Activated T-helper 17 cell treated with anti-CD3 and anti-CD28 coated beads, Interleukin-2, amount 50 U/mL, for 72 hours (primary cell): Measurements from ENCODE around the gene SDK2. TPM values are rescaled to one million over a fixed set of nuclear protein-coding genes. Genes with fewer than 3 reads are reported as not detected.

ENCODE experiments used
- ATAC-seq: fragments of 150-1000 bp; cut with Tn5 transposase; replicated peaks from 2 replicates; pipeline ENCODE4 v1.10.0; 2021; ENCODE audit warnings: mild to moderate bottlenecking, moderate library complexity
- H3K27ac Mint-ChIP-seq: one replicate; pipeline ENCODE4 v1.8.0; 2022; ENCODE audit warnings: mixed read lengths
- H3K27me3 Mint-ChIP-seq: one replicate; pipeline ENCODE4 v1.8.0; 2022; ENCODE audit warnings: mixed read lengths
- H3K36me3 Mint-ChIP-seq: one replicate; pipeline ENCODE4 v1.8.0; 2022; ENCODE audit warnings: low read depth, mild to moderate bottlenecking, mixed read lengths
- H3K4me1 Mint-ChIP-seq: one replicate; pipeline ENCODE4 v1.8.0; 2022; ENCODE audit warnings: mixed read lengths
- H3K4me3 Mint-ChIP-seq: one replicate; pipeline ENCODE4 v1.8.0; 2022; ENCODE audit warnings: mild to moderate bottlenecking, mixed read lengths
- H3K9me3 Mint-ChIP-seq: one replicate; pipeline ENCODE4 v1.8.0; 2022; ENCODE audit warnings: mixed read lengths
- total RNA-seq, 2 donors: library from RNA; stranded (reverse); gene quantifications; one replicate each; pipeline ENCODE4 v1.2.3, GENCODE V29; 2022

Gene SDK2, protein sequence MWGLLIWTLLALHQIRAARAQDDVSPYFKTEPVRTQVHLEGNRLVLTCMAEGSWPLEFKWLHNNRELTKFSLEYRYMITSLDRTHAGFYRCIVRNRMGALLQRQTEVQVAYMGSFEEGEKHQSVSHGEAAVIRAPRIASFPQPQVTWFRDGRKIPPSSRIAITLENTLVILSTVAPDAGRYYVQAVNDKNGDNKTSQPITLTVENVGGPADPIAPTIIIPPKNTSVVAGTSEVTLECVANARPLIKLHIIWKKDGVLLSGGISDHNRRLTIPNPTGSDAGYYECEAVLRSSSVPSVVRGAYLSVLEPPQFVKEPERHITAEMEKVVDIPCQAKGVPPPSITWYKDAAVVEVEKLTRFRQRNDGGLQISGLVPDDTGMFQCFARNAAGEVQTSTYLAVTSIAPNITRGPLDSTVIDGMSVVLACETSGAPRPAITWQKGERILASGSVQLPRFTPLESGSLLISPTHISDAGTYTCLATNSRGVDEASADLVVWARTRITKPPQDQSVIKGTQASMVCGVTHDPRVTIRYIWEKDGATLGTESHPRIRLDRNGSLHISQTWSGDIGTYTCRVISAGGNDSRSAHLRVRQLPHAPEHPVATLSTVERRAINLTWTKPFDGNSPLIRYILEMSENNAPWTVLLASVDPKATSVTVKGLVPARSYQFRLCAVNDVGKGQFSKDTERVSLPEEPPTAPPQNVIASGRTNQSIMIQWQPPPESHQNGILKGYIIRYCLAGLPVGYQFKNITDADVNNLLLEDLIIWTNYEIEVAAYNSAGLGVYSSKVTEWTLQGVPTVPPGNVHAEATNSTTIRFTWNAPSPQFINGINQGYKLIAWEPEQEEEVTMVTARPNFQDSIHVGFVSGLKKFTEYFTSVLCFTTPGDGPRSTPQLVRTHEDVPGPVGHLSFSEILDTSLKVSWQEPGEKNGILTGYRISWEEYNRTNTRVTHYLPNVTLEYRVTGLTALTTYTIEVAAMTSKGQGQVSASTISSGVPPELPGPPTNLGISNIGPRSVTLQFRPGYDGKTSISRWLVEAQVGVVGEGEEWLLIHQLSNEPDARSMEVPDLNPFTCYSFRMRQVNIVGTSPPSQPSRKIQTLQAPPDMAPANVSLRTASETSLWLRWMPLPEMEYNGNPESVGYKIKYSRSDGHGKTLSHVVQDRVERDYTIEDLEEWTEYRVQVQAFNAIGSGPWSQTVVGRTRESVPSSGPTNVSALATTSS (N-terminal part only)
- total RNA-seq = under 1 TPM; 0.19 to 0.26 TPM

DNA sequence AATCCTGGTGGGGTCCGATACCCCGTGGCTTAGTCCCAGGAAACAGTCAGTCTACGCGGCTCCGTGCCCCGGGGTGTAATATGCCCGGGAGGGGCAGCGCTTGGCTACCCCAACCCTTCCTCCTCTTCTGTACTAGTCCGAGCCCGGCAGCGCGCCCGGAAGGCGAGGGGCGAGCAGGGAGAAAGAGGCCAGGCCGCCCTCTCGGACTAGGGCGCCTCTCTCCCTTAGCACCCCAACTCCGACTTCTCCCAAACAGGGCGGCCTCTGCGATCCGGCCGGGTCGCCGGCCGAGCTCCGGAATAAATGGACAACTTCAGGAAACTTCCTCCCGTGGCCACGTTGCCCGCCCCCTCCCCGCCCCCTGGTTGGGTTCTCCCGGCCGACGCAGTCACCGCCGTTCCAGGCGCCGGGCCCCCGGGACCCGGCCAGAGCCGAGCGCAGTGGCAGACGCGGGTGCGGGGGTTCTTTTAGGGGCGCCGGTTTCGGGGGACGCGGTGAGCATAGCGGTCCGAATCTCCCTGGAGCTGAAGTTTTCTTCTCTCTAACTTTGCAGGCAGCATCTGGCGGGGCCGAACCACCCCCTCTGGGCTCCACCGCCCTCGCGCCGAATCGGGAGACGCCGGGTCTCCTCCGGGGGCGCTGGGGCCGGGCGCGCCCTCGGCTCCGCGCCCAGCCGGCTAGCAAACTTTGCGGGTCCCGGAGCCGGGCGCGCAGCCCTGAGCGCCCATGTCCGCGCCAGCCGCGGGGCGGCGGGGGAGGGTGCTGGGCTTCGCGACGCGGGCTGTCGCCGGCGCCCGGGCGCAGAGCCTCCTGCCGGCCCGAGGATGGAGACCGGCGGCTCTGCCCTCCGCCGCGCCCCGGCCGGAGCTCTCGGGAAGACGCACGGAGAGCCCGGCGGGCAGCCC is at the start of gene SDK2:
SDK2 (minus strand) TSS at position 301 of the 905 bp plus-strand sequence. CDS start 357 bp downstream, outside the sequence.
- Mint-ChIP-seq H3K4me1 (no peaks in the 10 kb centered on the region), H3K27me3 (peaks cover 27% of the 10 kb centered on the region), H3K27ac (no peak within 1 kb of the TSS), H3K36me3 (no peaks in the 10 kb centered on the region), H3K9me3 (no peaks in the 10 kb centered on the region), H3K4me3 (peak within 1 kb of the TSS; percentile 70)
- peak; percentile 24 for ATAC-seq

DNA sequence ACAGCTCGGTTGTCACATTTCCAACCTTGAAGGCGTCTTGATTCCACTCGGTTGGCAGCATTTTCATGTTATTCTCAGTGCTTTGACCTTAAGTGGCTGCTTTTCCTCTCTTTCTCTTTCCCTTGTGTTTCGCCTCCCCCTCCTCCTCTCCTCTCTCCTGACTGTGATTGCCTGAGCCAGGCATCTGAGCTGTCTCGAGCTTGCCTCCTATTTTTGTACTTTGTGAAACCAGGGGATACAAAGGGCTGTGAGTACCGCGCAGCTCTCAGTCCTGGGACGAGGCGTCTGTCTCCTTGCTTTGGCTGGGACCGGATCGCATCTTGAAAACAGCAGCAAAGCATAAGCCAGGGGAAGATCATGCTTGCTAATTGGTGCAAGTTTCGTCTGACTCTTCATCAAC is 48.8 kb upstream of the SDK2 start:
- Mint-ChIP-seq H3K27ac (no peak overlapping the region), H3K9me3 (no peaks in the 10 kb centered on the region), H3K27me3 (no peaks in the 10 kb centered on the region), H3K4me3 (no peak overlapping the region), H3K4me1 (no peaks in the 10 kb centered on the region), H3K36me3 (no peaks in the 10 kb centered on the region)
- ATAC-seq = no peak

DNA sequence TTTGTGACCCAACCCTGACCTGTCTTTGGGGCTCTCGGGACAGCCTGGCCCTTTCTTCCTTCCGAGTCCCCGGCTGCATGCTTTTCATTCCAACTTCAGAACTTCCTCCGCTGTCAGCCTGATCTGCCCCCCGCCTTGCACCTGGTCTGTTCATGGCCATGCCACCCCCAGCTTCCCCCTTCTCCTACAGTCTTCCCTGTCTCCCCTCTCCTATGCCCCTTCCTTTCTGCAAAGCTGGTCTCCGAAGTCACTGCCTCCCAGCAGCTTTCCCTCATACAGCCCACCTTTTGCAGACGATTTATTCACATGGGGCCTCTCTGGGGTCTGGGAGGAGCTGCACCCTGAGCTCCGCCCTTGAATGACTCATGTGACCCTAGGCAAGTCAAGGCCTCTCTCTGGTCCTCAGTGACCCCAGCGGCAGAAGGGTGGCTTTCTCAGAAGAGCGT is 47.1 kb upstream of the SDK2 start:
- no peak overlapping the region for H3K4me3 Mint-ChIP-seq
- H3K27ac Mint-ChIP-seq = no peak overlapping the region
- no peaks in the 10 kb centered on the region for H3K36me3 Mint-ChIP-seq
- no peaks in the 10 kb centered on the region for H3K9me3 Mint-ChIP-seq
- no peaks in the 10 kb centered on the region for H3K27me3 Mint-ChIP-seq
- no peak for ATAC-seq
- no peaks in the 10 kb centered on the region for H3K4me1 Mint-ChIP-seq

DNA sequence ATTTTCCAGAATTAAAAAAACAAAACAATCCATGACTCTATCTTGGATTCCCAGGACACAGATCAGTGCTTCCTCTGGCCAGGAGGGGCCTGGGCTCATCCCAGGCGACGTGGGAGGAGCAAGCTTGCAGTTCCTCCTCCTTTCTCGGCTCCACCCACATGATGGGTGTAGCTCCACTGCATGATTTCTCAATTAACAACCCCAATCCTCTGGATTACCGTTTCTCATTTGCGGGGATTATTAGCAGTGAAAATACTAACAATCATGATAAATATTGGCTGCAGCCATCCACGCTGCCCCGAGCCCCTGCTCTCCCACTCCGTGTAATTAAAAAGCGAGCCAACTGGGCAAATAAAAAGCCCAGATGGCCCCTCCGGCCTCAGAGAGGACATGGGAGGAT is 46.4 kb upstream of the SDK2 start:
- no peak overlapping the region for H3K4me3 Mint-ChIP-seq
- no peaks in the 10 kb centered on the region for H3K4me1 Mint-ChIP-seq
- H3K36me3 Mint-ChIP-seq = no peaks in the 10 kb centered on the region
- no peak overlapping the region for H3K27ac Mint-ChIP-seq
- no peaks in the 10 kb centered on the region for H3K27me3 Mint-ChIP-seq
- no peak for ATAC-seq
- H3K9me3 Mint-ChIP-seq = no peaks in the 10 kb centered on the region

DNA sequence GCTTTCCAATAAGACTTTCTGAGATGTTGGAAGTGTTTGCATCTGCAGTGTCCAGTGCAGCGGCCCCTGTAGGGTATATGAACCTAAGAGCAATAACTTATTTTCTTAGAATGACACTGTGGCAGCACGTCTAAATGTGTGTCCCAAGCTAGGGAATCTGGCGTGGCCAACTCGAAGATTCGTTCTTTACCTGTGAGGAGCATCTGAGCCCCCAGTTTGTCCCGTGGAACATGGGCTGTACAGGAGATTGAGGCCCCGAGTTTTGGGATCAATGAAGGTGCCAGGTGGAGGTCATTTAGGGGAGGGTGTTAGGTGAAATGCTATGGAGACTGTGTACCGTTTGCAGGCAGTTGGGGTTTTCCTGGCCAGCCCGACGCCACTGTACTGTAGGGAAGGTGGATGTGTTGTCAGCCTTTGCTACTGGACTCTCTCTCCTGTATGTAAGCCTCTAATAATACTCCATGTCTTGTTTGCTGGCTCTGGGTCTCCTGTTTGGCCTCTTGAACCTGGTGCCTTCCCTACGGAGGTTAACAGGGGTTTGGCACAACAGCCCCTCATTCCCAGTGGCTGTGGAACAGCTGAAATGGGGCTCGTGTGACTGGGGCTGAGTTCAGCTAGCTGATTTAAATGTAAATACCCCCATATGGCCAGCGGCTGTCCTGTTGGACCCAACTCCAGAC is 45.5 kb upstream of the SDK2 start:
- peaks cover 4% of the 10 kb centered on the region for H3K9me3 Mint-ChIP-seq
- ATAC-seq = no peak
- H3K36me3 Mint-ChIP-seq = no peaks in the 10 kb centered on the region
- no peak overlapping the region for H3K4me3 Mint-ChIP-seq
- H3K27me3 Mint-ChIP-seq = no peaks in the 10 kb centered on the region
- no peaks in the 10 kb centered on the region for H3K4me1 Mint-ChIP-seq
- no peak overlapping the region for H3K27ac Mint-ChIP-seq

DNA sequence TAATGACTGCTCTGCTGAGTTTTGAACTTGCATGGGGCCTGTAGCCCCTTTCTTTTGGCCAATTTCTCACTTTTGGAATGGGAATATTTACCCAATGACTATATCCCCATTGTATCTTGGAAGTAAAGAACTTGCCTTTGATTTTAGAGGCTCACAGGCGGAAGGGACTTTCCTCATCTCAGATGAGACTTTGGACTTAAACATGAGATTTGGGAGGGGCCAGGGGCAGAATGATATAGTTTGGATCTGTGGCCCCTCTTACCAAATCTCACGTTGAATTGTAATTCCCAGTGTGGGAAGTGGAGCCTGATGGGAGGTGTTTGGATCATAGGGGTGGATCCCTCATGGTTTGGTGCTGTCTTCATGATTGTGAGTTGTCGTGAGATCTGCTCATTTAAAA is 42.7 kb upstream of the SDK2 start:
- Mint-ChIP-seq H3K4me1 (no peaks in the 10 kb centered on the region), H3K4me3 (no peak overlapping the region), H3K27ac (no peak overlapping the region), H3K27me3 (no peaks in the 10 kb centered on the region), H3K9me3 (peaks cover 7% of the 10 kb centered on the region), H3K36me3 (no peaks in the 10 kb centered on the region)
- ATAC-seq = no peak

DNA sequence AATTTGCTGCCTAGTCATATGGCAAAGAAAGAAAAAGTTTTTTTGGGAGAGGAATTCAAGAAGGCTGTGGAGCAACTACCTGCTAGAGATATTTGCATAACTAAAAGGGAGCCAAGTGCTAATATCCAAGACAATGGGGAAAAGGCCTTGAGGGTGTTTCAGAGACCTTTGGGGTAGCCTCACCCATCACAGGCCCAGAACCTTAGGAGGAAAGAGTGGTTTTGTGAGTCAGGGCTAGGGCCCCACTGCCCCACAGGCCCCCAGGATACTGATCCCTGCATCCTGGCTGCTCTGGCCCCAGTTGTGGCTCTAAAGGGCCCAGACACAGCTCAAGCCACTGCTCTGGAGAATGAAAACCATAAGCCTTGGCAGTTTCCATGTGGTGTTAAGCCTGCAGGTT is 41.9 kb upstream of the SDK2 start:
- no peaks in the 10 kb centered on the region for H3K27me3 Mint-ChIP-seq
- no peak overlapping the region for H3K27ac Mint-ChIP-seq
- no peaks in the 10 kb centered on the region for H3K36me3 Mint-ChIP-seq
- no peak overlapping the region for H3K4me3 Mint-ChIP-seq
- ATAC-seq = no peak
- H3K4me1 Mint-ChIP-seq = no peaks in the 10 kb centered on the region
- H3K9me3 Mint-ChIP-seq = peaks cover 13% of the 10 kb centered on the region

DNA sequence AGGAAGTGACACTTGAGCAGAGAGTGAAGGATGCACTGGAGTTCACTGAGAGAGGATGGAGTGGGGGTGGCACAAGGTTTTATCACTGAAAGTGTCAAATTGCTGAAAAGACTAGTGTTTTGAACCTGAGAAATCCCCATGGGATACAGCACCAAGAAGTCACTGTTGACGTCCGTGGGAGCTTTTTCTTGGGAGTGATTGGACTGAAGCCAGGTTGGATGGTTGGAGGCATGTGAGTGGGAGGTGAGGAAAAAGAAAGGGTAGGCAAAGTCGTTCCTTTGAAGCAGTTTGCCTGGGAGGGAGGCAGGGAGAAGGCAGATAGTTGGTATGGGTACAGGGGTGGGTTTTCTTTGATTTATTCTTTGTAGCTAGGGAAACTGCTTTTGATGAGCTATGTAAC is 39.9 kb upstream of the SDK2 start:
- peaks cover 15% of the 10 kb centered on the region for H3K9me3 Mint-ChIP-seq

DNA sequence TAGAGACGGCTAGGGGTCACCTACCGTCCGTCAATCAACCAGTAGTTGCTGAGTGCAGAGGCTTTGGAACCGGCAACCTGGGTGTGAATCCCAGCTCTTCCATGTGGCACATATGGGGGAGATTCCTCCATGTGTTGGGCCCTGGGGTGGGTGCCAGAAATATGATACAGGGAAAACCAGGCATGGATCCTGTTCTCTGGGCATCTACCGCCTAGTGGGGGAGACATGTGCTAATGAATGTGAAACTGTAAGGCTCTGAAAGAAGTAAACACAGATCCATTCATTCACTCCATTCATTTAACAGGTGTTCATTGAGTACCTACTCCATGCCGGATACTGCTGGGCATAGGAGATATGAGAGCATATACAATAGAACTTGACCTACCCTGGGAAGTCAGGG is 39.5 kb upstream of the SDK2 start:
- H3K4me3 Mint-ChIP-seq = no peak overlapping the region
- H3K36me3 Mint-ChIP-seq = no peaks in the 10 kb centered on the region
- H3K27ac Mint-ChIP-seq = no peak overlapping the region
- H3K9me3 Mint-ChIP-seq = peaks cover 15% of the 10 kb centered on the region
- H3K4me1 Mint-ChIP-seq = no peaks in the 10 kb centered on the region
- H3K27me3 Mint-ChIP-seq = peaks cover 7% of the 10 kb centered on the region
- no peak for ATAC-seq

More for the DNA sequence above, 39.9 kb upstream of the SDK2 start:
- Mint-ChIP-seq H3K4me1 (no peaks in the 10 kb centered on the region), H3K36me3 (no peaks in the 10 kb centered on the region), H3K27ac (no peak overlapping the region), H3K27me3 (peaks cover 4% of the 10 kb centered on the region), H3K4me3 (no peak overlapping the region)
- no peak for ATAC-seq

DNA sequence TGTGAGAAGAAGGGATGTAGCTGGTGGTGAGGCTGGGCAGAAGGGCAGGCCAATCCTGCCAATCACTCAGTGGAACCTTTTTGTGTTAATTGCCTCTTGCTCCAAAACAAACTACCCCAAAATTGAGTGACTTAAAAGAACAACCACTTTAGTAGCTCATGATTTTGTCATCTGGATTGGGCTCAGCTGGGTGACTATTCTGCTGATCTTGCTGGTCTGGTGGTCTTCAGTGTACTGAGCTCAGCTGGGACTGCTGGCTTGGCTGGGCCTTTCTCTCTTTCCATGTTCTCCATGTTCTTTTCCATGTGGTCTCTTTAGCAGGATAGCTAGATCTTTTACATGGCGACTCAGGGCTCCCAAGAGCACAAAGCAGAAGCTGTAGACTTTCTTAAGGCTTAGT is 37.7 kb upstream of the SDK2 start:
- Mint-ChIP-seq H3K27ac (no peak overlapping the region), H3K4me3 (no peak overlapping the region), H3K4me1 (no peaks in the 10 kb centered on the region), H3K9me3 (peaks cover 15% of the 10 kb centered on the region), H3K36me3 (no peaks in the 10 kb centered on the region), H3K27me3 (peaks cover 7% of the 10 kb centered on the region)
- ATAC-seq = no peak

DNA sequence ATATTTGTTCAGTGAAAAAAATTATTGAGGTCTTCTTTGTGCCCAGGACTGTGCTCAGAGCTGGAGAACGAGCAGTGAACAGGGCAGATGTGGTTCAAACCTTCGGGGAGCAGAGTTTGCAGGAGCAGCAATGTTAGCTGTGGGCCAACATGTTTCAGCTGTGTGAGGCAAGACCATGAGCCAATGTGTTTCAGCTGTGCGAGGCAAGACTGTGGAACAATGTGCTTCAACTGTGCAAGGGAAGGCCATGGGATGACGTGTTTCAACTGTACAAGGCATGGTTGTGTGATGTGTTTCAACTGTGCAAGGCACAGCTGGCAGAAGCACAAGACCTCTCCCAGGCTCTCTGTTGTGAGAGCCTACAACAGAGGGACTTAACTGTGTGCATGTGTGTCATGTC is 35.2 kb upstream of the SDK2 start:
- peaks cover 12% of the 10 kb centered on the region for H3K27me3 Mint-ChIP-seq
- ATAC-seq = no peak
- H3K4me3 Mint-ChIP-seq = no peak overlapping the region
- no peak overlapping the region for H3K27ac Mint-ChIP-seq
- no peaks in the 10 kb centered on the region for H3K4me1 Mint-ChIP-seq
- no peaks in the 10 kb centered on the region for H3K36me3 Mint-ChIP-seq
- H3K9me3 Mint-ChIP-seq = peaks cover 11% of the 10 kb centered on the region

DNA sequence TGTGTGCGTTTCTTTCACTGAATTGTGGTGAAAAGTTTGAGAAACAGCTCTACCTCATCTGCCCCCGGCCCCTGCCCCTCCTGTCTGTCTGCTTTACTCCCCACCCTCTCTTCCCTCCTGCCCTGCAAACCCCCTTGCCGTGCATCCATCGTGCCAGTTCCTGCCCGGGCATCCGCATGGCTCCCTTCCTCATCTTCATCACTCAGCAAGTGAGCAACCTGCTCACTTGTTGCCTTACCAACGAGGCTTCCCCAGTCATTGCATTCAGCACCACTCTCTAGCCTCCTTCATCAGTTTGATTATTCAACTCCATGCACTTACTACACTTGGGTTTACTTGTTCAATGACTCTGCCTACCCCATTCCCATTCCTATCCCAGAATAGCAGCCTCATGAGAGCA is 34.8 kb upstream of the SDK2 start:
- no peaks in the 10 kb centered on the region for H3K4me1 Mint-ChIP-seq
- H3K4me3 Mint-ChIP-seq = no peak overlapping the region
- peaks cover 11% of the 10 kb centered on the region for H3K9me3 Mint-ChIP-seq
- H3K27ac Mint-ChIP-seq = no peak overlapping the region
- ATAC-seq = no peak
- H3K27me3 Mint-ChIP-seq = peaks cover 15% of the 10 kb centered on the region
- H3K36me3 Mint-ChIP-seq = no peaks in the 10 kb centered on the region

DNA sequence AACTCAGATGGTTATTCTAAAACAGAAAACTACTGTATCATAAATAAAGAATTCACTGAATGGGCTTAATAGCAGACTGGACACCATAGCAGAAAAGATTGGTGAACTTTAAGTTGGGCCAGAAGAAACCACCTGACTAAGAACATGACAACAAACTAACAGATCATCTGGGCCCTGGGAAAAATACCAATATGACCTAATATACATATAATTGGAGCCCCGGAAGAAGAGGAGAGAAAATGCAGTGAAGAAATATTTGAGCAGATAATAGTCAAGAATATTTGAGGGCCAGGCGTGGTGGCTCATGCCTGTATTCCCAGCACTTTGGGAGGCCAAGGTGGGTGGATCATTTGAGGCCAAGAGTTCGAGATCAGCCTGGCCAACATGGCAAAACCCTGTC is 25.5 kb upstream of the SDK2 start:
- no peak overlapping the region for H3K4me3 Mint-ChIP-seq
- peaks cover 22% of the 10 kb centered on the region for H3K4me1 Mint-ChIP-seq

More for the DNA sequence above, 25.5 kb upstream of the SDK2 start:
- no peaks in the 10 kb centered on the region for H3K9me3 Mint-ChIP-seq
- peaks cover 4% of the 10 kb centered on the region for H3K27me3 Mint-ChIP-seq
- ATAC-seq = no peak
- no peak overlapping the region for H3K27ac Mint-ChIP-seq
- H3K36me3 Mint-ChIP-seq = no peaks in the 10 kb centered on the region
